GM12875 (cell line): ENCODE results near the gene FANCC.

Experiments
- H3K4me3 ChIP-seq: one replicate; pipeline ENCODE4 v1.5.1; 2011; ENCODE audit warnings: low read depth, low read length, control low read depth
- CTCF ChIP-seq: IDR thresholded peaks from 2 replicates; pipeline ENCODE4 v1.5.1; 2011; ENCODE audit warnings: low read depth, mild to moderate bottlenecking, control low read depth, inconsistent platforms, low read length, moderate library complexity, borderline replicate concordance; ENCODE audit not compliant: insufficient read depth

The FANCC gene

GRCh38 chr9:95343725-95344287, 26.3 kb upstream of the FANCC start:
- no peak for TF ChIP-seq CTCF
- H3K4me3 ChIP-seq, result no peak overlapping the region

- H3K4me3 ChIP-seq, result no peak overlapping the region
- no peak for TF ChIP-seq CTCF
Observed at GRCh38 chr9:95342571-95342970, 25.1 kb upstream of the FANCC start.

GRCh38 chr9:95341293-95341962, 23.9 kb upstream of the FANCC start:
- no peak for TF ChIP-seq CTCF
- no peak overlapping the region for H3K4me3 ChIP-seq

- no peak for TF ChIP-seq CTCF
- H3K4me3 ChIP-seq, result no peak overlapping the region
Observed at GRCh38 chr9:95338243-95338642, 20.7 kb upstream of the FANCC start.

- no peak overlapping the region for H3K4me3 ChIP-seq
- peak; percentile 37; the same call in 1 of the 2 replicates for TF ChIP-seq CTCF
Observed at GRCh38 chr9:95336281-95336680, 18.8 kb upstream of the FANCC start.

- H3K4me3 ChIP-seq, result no peak overlapping the region
- no peak for TF ChIP-seq CTCF
Observed at GRCh38 chr9:95333426-95333825, 15.9 kb upstream of the FANCC start.

- no peak for TF ChIP-seq CTCF
- no peak overlapping the region for H3K4me3 ChIP-seq
Observed at GRCh38 chr9:95332860-95333259, 15.4 kb upstream of the FANCC start.
